ENCODE results near the gene SLC38A6.

The SLC38A6 gene

GRCh38 chr14:60980811-60981632, at the start of gene SLC38A6, which contains the start of gene TRMT5:
SLC38A6 (plus strand) TSS chr14:60981245; CDS start chr14:60981278, 33 bp downstream.
TRMT5 (minus strand) TSS chr14:60981079; CDS start chr14:60980973, 106 bp downstream.
- DNase-seq (ENCODE audit: low read depth) = peak; percentile 97

GRCh38 chr14:60933920-60934655, 47.0 kb upstream of the SLC38A6 start:
- no peak for DNase-seq (ENCODE audit: low read depth)

- peak; percentile 23 for DNase-seq (ENCODE audit: low read depth)
Measured at GRCh38 chr14:60935319-60935718, 45.7 kb upstream of the SLC38A6 start.

- DNase-seq (ENCODE audit: low read depth) = no peak
Measured at GRCh38 chr14:60943637-60944032, 37.4 kb upstream of the SLC38A6 start.

GRCh38 chr14:60944204-60944603, 36.8 kb upstream of the SLC38A6 start:
- no peak for DNase-seq (ENCODE audit: low read depth)

GRCh38 chr14:60945984-60946383, 35.1 kb upstream of the SLC38A6 start:
- DNase-seq (ENCODE audit: low read depth) = peak; percentile 18

GRCh38 chr14:60946773-60947172, 34.3 kb upstream of the SLC38A6 start:
- DNase-seq (ENCODE audit: low read depth) = no peak

GRCh38 chr14:60951776-60952435, 29.1 kb upstream of the SLC38A6 start:
- DNase-seq (ENCODE audit: low read depth) = peak; percentile 8

- DNase-seq (ENCODE audit: low read depth) = no peak
Measured at GRCh38 chr14:60956202-60956601, 24.8 kb upstream of the SLC38A6 start.

GRCh38 chr14:60956632-60957031, 24.4 kb upstream of the SLC38A6 start:
- DNase-seq (ENCODE audit: low read depth) = no peak

- no peak for DNase-seq (ENCODE audit: low read depth)
Measured at GRCh38 chr14:60958146-60958545, 22.9 kb upstream of the SLC38A6 start.

- no peak for DNase-seq (ENCODE audit: low read depth)
Measured at GRCh38 chr14:60963761-60964160, 17.3 kb upstream of the SLC38A6 start.

GRCh38 chr14:60964904-60965303, 16.1 kb upstream of the SLC38A6 start:
- DNase-seq (ENCODE audit: low read depth) = peak; percentile 26

- peak; percentile 79 for DNase-seq (ENCODE audit: low read depth)
Measured at GRCh38 chr14:60965402-60965801, 15.6 kb upstream of the SLC38A6 start.

- DNase-seq (ENCODE audit: low read depth) = no peak
Measured at GRCh38 chr14:60968099-60968498, 12.9 kb upstream of the SLC38A6 start.

GRCh38 chr14:60968671-60969070, 12.4 kb upstream of the SLC38A6 start:
- DNase-seq (ENCODE audit: low read depth) = no peak

- no peak for DNase-seq (ENCODE audit: low read depth)
Measured at GRCh38 chr14:60970146-60970545, 10.9 kb upstream of the SLC38A6 start.

GRCh38 chr14:60971271-60971670, 9.8 kb upstream of the SLC38A6 start:
- no peak for DNase-seq (ENCODE audit: low read depth)

GRCh38 chr14:60972295-60972694, 8.8 kb upstream of the SLC38A6 start:
- no peak for DNase-seq (ENCODE audit: low read depth)

- DNase-seq (ENCODE audit: low read depth) = no peak
Measured at GRCh38 chr14:60973070-60973469, 8.0 kb upstream of the SLC38A6 start.

GRCh38 chr14:60974090-60974651, 6.9 kb upstream of the SLC38A6 start:
- DNase-seq (ENCODE audit: low read depth) = no peak

GRCh38 chr14:60975551-60975950, 5.5 kb upstream of the SLC38A6 start:
- DNase-seq (ENCODE audit: low read depth) = no peak
